RWPE2 (cell line): Measurements from ENCODE around the gene ZSCAN10.
A peak's percentile ranks its signal among the peaks of the same experiment; 100 is the strongest.

Experiments used
- ATAC-seq: fragments of 200-7000 bp; cut with Tn5 transposase; 3 replicates; pipeline ENCODE4 v1.9.1; 2021; ENCODE audit warnings: low read depth
- DNase-seq: peaks from one replicate; pipeline ENCODE4 v3.0.0-alpha.2; 2020; ENCODE audit warnings: low spot score
- H3K27ac ChIP-seq: fragments of 450-650 bp; 2 replicates; pipeline ENCODE4 v1.5.1; 2017; ENCODE audit warnings: mild to moderate bottlenecking; ENCODE audit not compliant: poor library complexity, severe bottlenecking
- H3K27me3 ChIP-seq: fragments of 250-450 bp; sonication (Bioruptor Pico); 2 replicates; pipeline ENCODE4 v1.5.1; 2021; ENCODE audit warnings: mild to moderate bottlenecking, moderate library complexity; ENCODE audit not compliant: insufficient read depth, poor library complexity, severe bottlenecking
- H3K36me3 ChIP-seq: fragments of 250-450 bp; sonication (Bioruptor Pico); 2 replicates; pipeline ENCODE4 v1.5.1; 2020; ENCODE audit warnings: low read depth, mild to moderate bottlenecking, moderate library complexity
- H3K4me1 ChIP-seq: fragments of 250-450 bp; sonication (Bioruptor Pico); 2 replicates; pipeline ENCODE4 v1.5.1; 2021; ENCODE audit warnings: mild to moderate bottlenecking, moderate library complexity; ENCODE audit not compliant: insufficient read depth, poor library complexity, severe bottlenecking
- H3K4me3 ChIP-seq: fragments of 250-450 bp; sonication (Bioruptor Pico); 2 replicates; pipeline ENCODE4 v1.5.1; 2021; ENCODE audit warnings: mild to moderate bottlenecking, moderate library complexity; ENCODE audit not compliant: severe bottlenecking
- H3K9me3 ChIP-seq: fragments of 250-450 bp; sonication (Bioruptor Pico); 2 replicates; pipeline ENCODE4 v1.5.1; 2021; ENCODE audit warnings: mild to moderate bottlenecking, moderate library complexity; ENCODE audit not compliant: severe bottlenecking
- CTCF ChIP-seq: fragments of 450-650 bp; IDR thresholded peaks from one replicate; pipeline ENCODE4 v1.5.1; 2017; ENCODE audit warnings: mild to moderate bottlenecking, moderate library complexity; ENCODE audit not compliant: poor library complexity, severe bottlenecking

Gene ZSCAN10

GRCh38 chr16:3060339-3061127 is 38.6 kb downstream of the ZSCAN10 start:
- TF ChIP-seq CTCF = no peak
- Histone ChIP-seq H3K9me3 (no peaks in the 10 kb centered on the region), H3K36me3 (no peaks in the 10 kb centered on the region), H3K4me3 (no peak overlapping the region), H3K27ac (no peak overlapping the region), H3K4me1 (peaks cover 8% of the 10 kb centered on the region), H3K27me3 (no peaks in the 10 kb centered on the region)
- ATAC-seq (no peak), DNase-seq (no peak)

DNA sequence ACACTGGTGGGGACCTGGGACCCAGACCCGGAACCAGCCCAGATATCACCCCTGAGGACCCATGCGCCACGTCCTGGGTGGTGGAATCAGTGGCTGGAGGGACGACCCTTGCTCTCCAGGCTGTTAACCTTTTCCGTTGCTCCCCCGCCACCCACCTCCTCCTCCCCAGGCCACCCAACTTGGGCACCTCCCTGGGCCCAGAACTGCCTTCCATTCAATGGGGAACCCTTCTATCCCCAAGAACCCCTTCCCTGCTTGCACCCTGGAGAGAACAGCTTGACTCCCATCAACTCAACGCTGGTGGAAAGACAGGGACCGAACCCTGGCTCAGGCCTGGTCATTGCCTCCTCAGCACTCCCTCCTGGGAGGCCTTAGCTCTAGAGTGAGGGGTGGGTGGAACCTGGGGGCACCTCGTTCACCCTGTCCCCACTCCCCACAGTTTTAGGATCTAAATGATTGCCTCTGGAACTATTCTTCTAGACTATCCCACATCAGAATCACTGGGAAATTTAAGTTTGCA is 39.3 kb downstream of the ZSCAN10 start:
- H3K4me3 ChIP-seq = peak overlapping the region; percentile 98
- H3K4me1 ChIP-seq = peaks cover under 1% of the 10 kb centered on the region
- no peaks in the 10 kb centered on the region for H3K36me3 ChIP-seq
- ATAC-seq (no peak), DNase-seq (no peak)
- no peaks in the 10 kb centered on the region for H3K27me3 ChIP-seq
- H3K9me3 ChIP-seq = no peaks in the 10 kb centered on the region
- TF ChIP-seq CTCF = no peak
- peak overlapping the region; percentile 35 for H3K27ac ChIP-seq

- H3K36me3 ChIP-seq = no peaks in the 10 kb centered on the region
- no peaks in the 10 kb centered on the region for H3K4me1 ChIP-seq
- ATAC-seq (peak; percentile 87), DNase-seq (no peak)
- peak; percentile 98 for TF ChIP-seq CTCF
- no peaks in the 10 kb centered on the region for H3K9me3 ChIP-seq
- no peaks in the 10 kb centered on the region for H3K27me3 ChIP-seq
- H3K27ac ChIP-seq = peak overlapping the region; percentile 35
- peak overlapping the region; percentile 98 for H3K4me3 ChIP-seq
These were observed 39.9 kb downstream of the ZSCAN10 start for GRCh38 chr16:3059041-3059722.

DNA sequence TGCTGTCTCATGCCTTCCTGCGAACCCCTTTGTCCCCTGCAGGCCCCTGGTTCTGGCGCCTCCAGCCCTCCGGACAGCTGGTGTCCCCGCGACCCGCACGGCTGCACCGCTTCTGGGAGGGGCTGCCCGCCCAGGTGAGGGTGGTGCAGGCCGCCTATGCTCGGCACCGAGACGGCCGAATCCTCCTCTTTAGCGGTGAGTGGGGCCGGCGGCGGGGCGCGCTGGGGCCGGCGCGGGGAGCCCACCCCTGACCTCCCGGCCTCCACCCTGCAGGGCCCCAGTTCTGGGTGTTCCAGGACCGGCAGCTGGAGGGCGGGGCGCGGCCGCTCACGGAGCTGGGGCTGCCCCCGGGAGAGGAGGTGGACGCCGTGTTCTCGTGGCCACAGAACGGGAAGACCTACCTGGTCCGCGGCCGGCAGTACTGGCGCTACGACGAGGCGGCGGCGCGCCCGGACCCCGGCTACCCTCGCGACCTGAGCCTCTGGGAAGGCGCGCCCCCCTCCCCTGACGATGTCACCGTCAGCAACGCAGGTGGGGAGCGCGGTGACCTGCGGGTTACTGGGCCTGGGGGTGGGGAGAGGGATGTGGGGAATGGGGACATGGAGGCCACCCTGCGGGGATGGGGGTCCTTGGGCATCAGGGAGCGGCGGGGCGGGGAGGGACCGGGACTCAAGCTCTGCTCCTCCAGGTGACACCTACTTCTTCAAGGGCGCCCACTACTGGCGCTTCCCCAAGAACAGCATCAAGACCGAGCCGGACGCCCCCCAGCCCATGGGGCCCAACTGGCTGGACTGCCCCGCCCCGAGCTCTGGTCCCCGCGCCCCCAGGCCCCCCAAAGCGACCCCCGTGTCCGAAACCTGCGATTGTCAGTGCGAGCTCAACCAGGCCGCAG is 40.7 kb downstream of the ZSCAN10 start:
- no peaks in the 10 kb centered on the region for H3K36me3 ChIP-seq
- H3K27ac ChIP-seq = peak overlapping the region; percentile 35
- DNase-seq (no peak), ATAC-seq (peak; percentile 40)
- peak overlapping the region; percentile 98 for H3K4me3 ChIP-seq
- H3K4me1 ChIP-seq = no peaks in the 10 kb centered on the region
- H3K9me3 ChIP-seq = no peaks in the 10 kb centered on the region
- no peaks in the 10 kb centered on the region for H3K27me3 ChIP-seq
- no peak for TF ChIP-seq CTCF
